CD4-positive, alpha-beta memory T cell (primary cell): ENCODE measurements around the gene PNLIPRP2. TPM values are rescaled to one million over a fixed set of nuclear protein-coding genes. Genes with fewer than 3 reads are reported as not detected.

Experiments used
- CTCF ChIA-PET: fragments of 350-600 bp; sonication (Branson Sonifier 250); formaldehyde crosslinking; loops from one replicate; lab custom pipeline; 2021; ENCODE audit warnings: inconsistent platforms; ENCODE audit not compliant: partially characterized antibody; lab: Charles Lee
- POLR2A ChIA-PET: fragments of 350-600 bp; sonication (Branson Sonifier 250); formaldehyde crosslinking; loops from one replicate; lab custom pipeline; 2021; ENCODE audit not compliant: partially characterized antibody; lab: Charles Lee
- DNase-seq, 5 donors: peaks; one replicate each; pipeline versions ENCODE4 v3.0.0 to v3.0.0-alpha.2; 2020 to 2022; ENCODE audit warnings: mixed read lengths in 1 of 5
- H3K27ac ChIP-seq: one replicate; pipeline ENCODE4 v1.7.0; 2013; ENCODE audit warnings: low read depth, low read length
- H3K27me3 ChIP-seq: 2 replicates; pipeline ENCODE4 v1.7.0; 2013; ENCODE audit warnings: mild to moderate bottlenecking, low read length, moderate library complexity; ENCODE audit not compliant: insufficient read depth
- H3K36me3 ChIP-seq: 2 replicates; pipeline ENCODE4 v1.7.0; 2013; ENCODE audit warnings: mild to moderate bottlenecking, low read length, moderate library complexity; ENCODE audit not compliant: insufficient read depth
- H3K4me1 ChIP-seq: 2 replicates; pipeline ENCODE4 v1.7.0; 2013; ENCODE audit warnings: mild to moderate bottlenecking, low read length, moderate library complexity; ENCODE audit not compliant: insufficient read depth
- H3K4me3 ChIP-seq, 2 donors: one replicate each; pipeline ENCODE4 v1.7.0; 2013; ENCODE audit warnings: low read length in 2 of 2, mild to moderate bottlenecking in 1 of 2
- H3K9me3 ChIP-seq, 2 donors: one replicate each; pipeline ENCODE4 v1.7.0; 2013; ENCODE audit warnings: low read length in 2 of 2, control low read depth in 1 of 2; ENCODE audit not compliant: control insufficient read depth in 1 of 2
- H3K27ac Mint-ChIP-seq, 7 donors: one replicate each; pipeline ENCODE4 v1.8.0; 2020 to 2021; ENCODE audit warnings: mixed read lengths in 7 of 7, mild to moderate bottlenecking in 6 of 7, inconsistent platforms in 3 of 7, moderate library complexity in 3 of 7
- H3K27me3 Mint-ChIP-seq, 2 donors: one replicate each; pipeline ENCODE4 v1.8.0; 2020 to 2021; ENCODE audit warnings: mixed read lengths in 2 of 2
- H3K36me3 Mint-ChIP-seq, 2 donors: one replicate each; pipeline ENCODE4 v1.8.0; 2020 to 2021; ENCODE audit warnings: mixed read lengths in 2 of 2, inconsistent platforms in 1 of 2, mild to moderate bottlenecking in 1 of 2
- H3K4me1 Mint-ChIP-seq, 4 donors: one replicate each; pipeline ENCODE4 v1.8.0; 2020 to 2021; ENCODE audit warnings: mixed read lengths in 4 of 4, mild to moderate bottlenecking in 1 of 4
- H3K4me3 Mint-ChIP-seq, 8 donors: one replicate each; pipeline ENCODE4 v1.8.0; 2020 to 2021; ENCODE audit warnings: mixed read lengths in 8 of 8, mild to moderate bottlenecking in 7 of 8, moderate library complexity in 6 of 8, inconsistent platforms in 3 of 8
- H3K9me3 Mint-ChIP-seq, 8 donors: one replicate each; pipeline ENCODE4 v1.8.0; 2020 to 2021; ENCODE audit warnings: mixed read lengths in 8 of 8, mild to moderate bottlenecking in 5 of 8, inconsistent platforms in 3 of 8, moderate library complexity in 1 of 8
- intact Hi-C: fragments of 100-400 bp; cut with micrococcal nuclease; formaldehyde crosslinking; loops from one replicate; pipeline ENCODE4 v1.15.1; 2023
- polyA plus RNA-seq, 2 donors: library from polyadenylated mRNA; unstranded; fragments of 300-500 nt; fragmentation: Illumina TruSeq; gene quantifications; one replicate each; pipeline ENCODE4 v1.2.3, GENCODE V29; 2021
- total RNA-seq, 2 experiments: library from RNA; stranded (reverse); gene quantifications; one replicate each; pipeline ENCODE4 v1.2.3, GENCODE V29; 2021

PNLIPRP2 gene
- total and polyA plus RNA-seq, 4 experiments from 2014 or later = not detected

DNA sequence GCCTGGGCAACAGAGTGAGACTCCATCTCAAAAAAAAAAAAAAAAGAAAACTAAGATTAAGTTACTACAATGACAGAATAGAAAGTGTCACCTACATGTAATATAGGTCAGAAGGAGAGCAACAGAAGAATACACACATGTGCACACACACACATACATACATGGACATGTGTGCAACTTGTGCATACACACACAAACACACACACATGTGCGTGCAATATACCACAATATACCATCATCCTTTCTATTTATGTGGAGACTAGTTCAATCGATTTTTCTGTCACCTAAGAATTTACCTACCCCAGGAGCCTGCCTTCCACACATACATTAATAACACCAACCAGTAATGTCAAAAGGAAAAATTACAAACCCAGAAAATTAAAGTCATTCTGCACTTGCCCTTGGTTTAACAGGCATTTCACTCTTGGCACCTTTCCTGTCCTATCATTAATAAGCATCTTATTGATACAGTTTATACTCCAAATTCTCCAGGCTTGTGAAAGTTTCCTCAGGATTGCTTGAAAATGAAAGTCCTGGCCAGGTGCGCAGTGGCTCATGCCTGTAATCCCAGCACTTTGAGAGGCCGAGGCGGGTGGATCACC, 27.5 kb upstream of the PNLIPRP2 start:
- Mint-ChIP-seq H3K4me3 (no peak overlapping the region), H3K9me3 (no peaks in the 10 kb centered on the region), H3K36me3 (no peaks in the 10 kb centered on the region), H3K27ac (no peak overlapping the region), H3K4me1 (no peaks in the 10 kb centered on the region), H3K27me3 (no peaks in the 10 kb centered on the region)
- intact Hi-C loops = no loop called here
- Histone ChIP-seq H3K27me3 (no peaks in the 10 kb centered on the region), H3K4me3 (no peak overlapping the region), H3K36me3 (no peaks in the 10 kb centered on the region), H3K4me1 (no peaks in the 10 kb centered on the region), H3K27ac (no peak overlapping the region), H3K9me3 (no peaks in the 10 kb centered on the region)
- ChIA-PET POLR2A (no interaction called here), CTCF (no interaction called here)
- no peak for DNase-seq

- CTCF ChIA-PET = interaction anchor here (1.4 kb wide), 1 partner anchor 8 kb away, joined by 4 read pairs; no protein-coding TSS in a partner anchor
- intact Hi-C loops = no loop called here
- H3K4me1 Mint-ChIP-seq = no peaks in the 10 kb centered on the region
These were observed 26.2 kb upstream of the PNLIPRP2 start for GRCh38 chr10:116594525-116595035.

GRCh38 chr10:116596062-116596461, 24.7 kb upstream of the PNLIPRP2 start:
- ChIA-PET POLR2A (no interaction called here), CTCF (interaction anchor here (1.4 kb wide), 1 partner anchor 10 kb away, joined by 4 read pairs; no protein-coding TSS in a partner anchor)
- intact Hi-C loops = no loop called here

More at GRCh38 chr10:116594525-116595035, 26.2 kb upstream of the PNLIPRP2 start:
- H3K27ac Mint-ChIP-seq = no peak overlapping the region
- POLR2A ChIA-PET = no interaction called here
- H3K36me3 ChIP-seq = no peaks in the 10 kb centered on the region
- H3K27ac ChIP-seq = no peak overlapping the region
- no peak overlapping the region for H3K4me3 Mint-ChIP-seq
- H3K36me3 Mint-ChIP-seq = no peaks in the 10 kb centered on the region
- no peaks in the 10 kb centered on the region for H3K9me3 ChIP-seq
- no peak for DNase-seq
- no peaks in the 10 kb centered on the region for H3K27me3 ChIP-seq
- no peaks in the 10 kb centered on the region for H3K9me3 Mint-ChIP-seq
- H3K4me3 ChIP-seq = no peak overlapping the region
- H3K27me3 Mint-ChIP-seq = no peaks in the 10 kb centered on the region
- H3K4me1 ChIP-seq = no peaks in the 10 kb centered on the region

GRCh38 chr10:116597543-116597942, 23.2 kb upstream of the PNLIPRP2 start:
- no peak for DNase-seq
- Histone ChIP-seq H3K4me1 (no peaks in the 10 kb centered on the region), H3K4me3 (no peak overlapping the region), H3K27me3 (no peaks in the 10 kb centered on the region), H3K27ac (no peak overlapping the region), H3K9me3 (no peaks in the 10 kb centered on the region), H3K36me3 (no peaks in the 10 kb centered on the region)
- no peaks in the 10 kb centered on the region for H3K9me3 Mint-ChIP-seq
- H3K36me3 Mint-ChIP-seq = no peaks in the 10 kb centered on the region
- no peaks in the 10 kb centered on the region for H3K27me3 Mint-ChIP-seq
- no peaks in the 10 kb centered on the region for H3K4me1 Mint-ChIP-seq
- ChIA-PET CTCF (no interaction called here), POLR2A (no interaction called here)
- no peak overlapping the region for H3K4me3 Mint-ChIP-seq
- intact Hi-C loops = no loop called here
- no peak overlapping the region for H3K27ac Mint-ChIP-seq

More at GRCh38 chr10:116596062-116596461, 24.7 kb upstream of the PNLIPRP2 start:
- H3K27ac ChIP-seq = no peak overlapping the region
- no peak overlapping the region for H3K4me3 Mint-ChIP-seq
- no peaks in the 10 kb centered on the region for H3K4me1 ChIP-seq
- H3K36me3 ChIP-seq = no peaks in the 10 kb centered on the region
- H3K36me3 Mint-ChIP-seq = no peaks in the 10 kb centered on the region
- no peak for DNase-seq
- no peaks in the 10 kb centered on the region for H3K27me3 Mint-ChIP-seq
- no peaks in the 10 kb centered on the region for H3K9me3 Mint-ChIP-seq
- H3K27ac Mint-ChIP-seq = no peak overlapping the region
- no peaks in the 10 kb centered on the region for H3K27me3 ChIP-seq
- H3K4me3 ChIP-seq = no peak overlapping the region
- H3K9me3 ChIP-seq = no peaks in the 10 kb centered on the region
- H3K4me1 Mint-ChIP-seq = no peaks in the 10 kb centered on the region

- Histone ChIP-seq H3K27me3 (no peaks in the 10 kb centered on the region), H3K4me3 (no peak overlapping the region), H3K36me3 (no peaks in the 10 kb centered on the region), H3K27ac (no peak overlapping the region), H3K4me1 (no peaks in the 10 kb centered on the region), H3K9me3 (no peaks in the 10 kb centered on the region)
- CTCF ChIA-PET = no interaction called here
- no peaks in the 10 kb centered on the region for H3K27me3 Mint-ChIP-seq
- no peak for DNase-seq
- H3K36me3 Mint-ChIP-seq = no peaks in the 10 kb centered on the region
- no peak overlapping the region for H3K4me3 Mint-ChIP-seq
- H3K27ac Mint-ChIP-seq = no peak overlapping the region
- intact Hi-C loops = no loop called here
- H3K9me3 Mint-ChIP-seq = no peaks in the 10 kb centered on the region
- POLR2A ChIA-PET = no interaction called here
- no peaks in the 10 kb centered on the region for H3K4me1 Mint-ChIP-seq
These were observed 22.4 kb upstream of the PNLIPRP2 start for GRCh38 chr10:116598329-116598728.

- H3K9me3 Mint-ChIP-seq = no peaks in the 10 kb centered on the region
- DNase-seq = no peak
- CTCF ChIA-PET = no interaction called here
These were observed 20.8 kb upstream of the PNLIPRP2 start for GRCh38 chr10:116599991-116600390.

GRCh38 chr10:116602648-116603400, 17.9 kb upstream of the PNLIPRP2 start:
- ChIA-PET CTCF (no interaction called here), POLR2A (no interaction called here)
- intact Hi-C loops = no loop called here
- Histone ChIP-seq H3K4me3 (no peak overlapping the region), H3K4me1 (no peaks in the 10 kb centered on the region), H3K27me3 (no peaks in the 10 kb centered on the region), H3K27ac (no peak overlapping the region), H3K9me3 (no peaks in the 10 kb centered on the region), H3K36me3 (no peaks in the 10 kb centered on the region)
- no peaks in the 10 kb centered on the region for H3K36me3 Mint-ChIP-seq
- no peak overlapping the region for H3K27ac Mint-ChIP-seq
- H3K9me3 Mint-ChIP-seq = peaks cover 0 to 3% (median 0%) of the 10 kb centered on the region in 8 donors
- H3K4me1 Mint-ChIP-seq = no peaks in the 10 kb centered on the region
- H3K4me3 Mint-ChIP-seq = no peak overlapping the region
- H3K27me3 Mint-ChIP-seq = peaks cover 4 to 16% of the 10 kb centered on the region in 2 donors
- no peak for DNase-seq

More at GRCh38 chr10:116599991-116600390, 20.8 kb upstream of the PNLIPRP2 start:
- Histone ChIP-seq H3K4me1 (no peaks in the 10 kb centered on the region), H3K4me3 (no peak overlapping the region), H3K9me3 (no peaks in the 10 kb centered on the region), H3K27me3 (no peaks in the 10 kb centered on the region), H3K27ac (no peak overlapping the region), H3K36me3 (no peaks in the 10 kb centered on the region)
- Mint-ChIP-seq H3K27me3 (no peaks in the 10 kb centered on the region), H3K36me3 (no peaks in the 10 kb centered on the region), H3K27ac (no peak overlapping the region), H3K4me3 (no peak overlapping the region), H3K4me1 (no peaks in the 10 kb centered on the region)
- POLR2A ChIA-PET = no interaction called here
- intact Hi-C loops = no loop called here
